CD4-positive, alpha-beta T cell treated with Interleukin-15 for 4 hours (primary cell): ENCODE results near the gene SPEN.

Experiments used
- DNase-seq: peaks from one replicate; pipeline ENCODE4 v3.0.0-alpha.2; 2020; ENCODE audit warnings: low spot score

The SPEN gene

GRCh38 chr1:15989776-15990175 lies 142.3 kb downstream of the SPEN start:
- DNase-seq = no peak
